HCEC 1CT (cell line): Measurements from ENCODE around the gene USP2.
"Not testable (repeated sequence)": the region's sequence is repeated elsewhere in the genome, so short reads cannot be mapped to it uniquely, and the experiment has no call there.

Experiments
- DNase-seq: peaks from one replicate; pipeline ENCODE4 v3.0.0-alpha.2; 2017

USP2 gene

DNA sequence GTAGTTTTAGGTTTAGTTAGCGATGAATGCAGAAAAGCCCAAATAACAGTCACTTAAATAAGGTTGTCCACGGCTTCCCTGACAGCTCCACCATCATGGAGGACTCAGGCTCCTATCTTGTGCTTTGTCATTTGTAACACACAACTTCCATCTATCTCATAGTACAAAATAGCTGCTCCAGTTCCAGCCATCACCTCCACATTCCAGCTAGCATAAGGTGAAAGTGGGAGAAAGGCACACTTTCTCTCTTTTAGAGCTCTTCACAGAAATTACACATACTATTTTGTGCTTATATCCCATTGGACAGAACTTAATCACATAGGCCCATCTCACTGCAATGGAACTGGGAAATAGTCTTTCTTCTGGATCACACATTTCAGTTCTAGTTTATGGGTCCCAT lies 32.8 kb upstream of the USP2 start:
- no peak for DNase-seq

DNA sequence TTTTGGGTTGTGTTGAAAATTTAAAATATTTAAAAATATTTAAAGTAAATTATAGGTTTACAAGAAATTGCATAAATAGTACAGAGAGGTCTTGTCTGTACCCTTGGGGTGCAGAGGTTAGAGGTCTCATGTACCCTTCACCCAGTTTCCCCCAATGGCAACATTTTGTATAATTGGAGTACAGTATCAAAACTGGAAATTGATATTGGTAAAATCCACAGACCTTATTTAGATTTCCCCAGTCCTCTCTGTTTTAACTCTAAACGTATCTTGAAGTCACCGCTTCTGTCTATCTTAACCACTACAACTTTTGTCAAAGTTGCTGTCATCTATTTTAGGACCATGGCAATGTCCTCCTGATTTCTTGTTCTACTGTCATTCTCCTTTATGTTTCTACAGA lies 30.6 kb upstream of the USP2 start:
- DNase-seq = no peak

DNA sequence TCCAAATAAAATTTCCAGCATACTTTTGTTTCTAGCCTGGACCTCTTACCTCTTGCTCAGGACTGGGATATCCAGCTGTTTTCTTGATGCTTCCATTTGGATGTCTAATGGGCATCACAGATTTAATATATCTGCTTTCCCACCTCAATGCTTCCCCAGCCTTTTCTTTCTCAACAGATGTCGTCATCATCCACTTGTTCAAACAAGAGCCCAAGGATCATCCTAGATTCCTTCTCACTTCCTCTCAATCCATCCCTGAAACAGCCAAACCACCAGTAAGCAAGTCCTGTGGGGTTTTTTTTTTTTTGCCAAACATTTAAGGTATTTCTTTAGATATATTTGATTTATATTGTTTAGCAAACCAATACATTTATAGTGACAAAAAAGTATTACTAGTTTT lies 29.0 kb upstream of the USP2 start:
- DNase-seq = no peak

DNA sequence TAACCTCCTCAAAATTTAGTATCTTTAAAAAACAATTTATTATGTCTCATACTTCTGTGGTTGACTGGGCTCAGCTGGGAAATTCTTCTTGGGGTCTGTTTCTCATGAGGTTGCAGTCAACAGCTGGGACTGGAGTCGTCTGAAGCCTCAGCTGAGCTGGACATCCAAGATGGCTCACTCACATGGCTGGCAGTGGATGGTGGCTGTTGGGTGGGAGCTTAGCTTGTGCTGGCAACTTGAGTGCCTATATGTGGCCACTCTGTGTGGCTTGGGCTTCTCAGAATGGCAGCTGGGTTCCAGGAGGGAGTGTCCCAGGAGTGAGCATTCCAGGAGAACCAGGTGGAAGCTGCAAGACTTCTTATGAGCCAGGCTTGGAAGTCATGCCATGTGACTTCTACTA lies 28.2 kb upstream of the USP2 start:
- no peak for DNase-seq

DNA sequence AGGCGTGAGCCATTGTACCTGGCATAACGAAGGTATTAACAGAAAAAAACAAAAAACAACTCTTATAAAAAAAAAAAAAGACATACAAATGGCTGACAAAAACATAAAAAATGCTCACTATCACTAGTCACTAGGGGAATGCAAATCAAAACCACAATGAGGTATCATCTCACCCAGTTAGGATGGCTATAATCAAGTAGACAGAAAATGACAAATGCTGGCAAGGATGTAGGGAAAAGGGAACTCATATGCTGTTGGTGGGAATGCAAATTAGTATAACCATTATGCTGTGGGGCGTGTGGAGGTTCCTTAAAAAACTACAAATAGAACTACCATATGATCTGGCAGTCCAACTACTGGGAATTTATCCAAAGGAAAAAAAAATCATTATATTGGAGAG lies 24.5 kb upstream of the USP2 start:
- DNase-seq = no peak

DNA sequence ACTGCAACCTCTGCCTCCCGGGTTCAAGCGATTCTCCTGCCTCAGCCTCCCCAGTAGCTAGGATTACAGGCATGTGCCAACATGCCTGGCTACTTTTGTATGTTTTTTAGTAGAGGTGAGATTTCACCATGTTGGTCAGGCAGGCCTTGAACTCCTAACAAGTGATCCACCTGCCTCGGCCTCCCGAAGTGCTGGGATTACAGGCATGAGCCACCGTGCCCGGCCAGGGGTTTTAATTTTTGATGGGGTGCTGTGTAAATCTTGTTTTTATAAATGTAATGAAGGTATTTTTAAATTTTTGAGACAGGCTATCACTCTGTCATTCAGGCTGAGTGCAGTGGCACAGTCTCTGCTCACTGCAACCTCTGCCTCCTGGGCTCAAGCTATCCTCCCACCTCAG lies 24.0 kb upstream of the USP2 start:
- not testable (repeated sequence) for DNase-seq

DNA sequence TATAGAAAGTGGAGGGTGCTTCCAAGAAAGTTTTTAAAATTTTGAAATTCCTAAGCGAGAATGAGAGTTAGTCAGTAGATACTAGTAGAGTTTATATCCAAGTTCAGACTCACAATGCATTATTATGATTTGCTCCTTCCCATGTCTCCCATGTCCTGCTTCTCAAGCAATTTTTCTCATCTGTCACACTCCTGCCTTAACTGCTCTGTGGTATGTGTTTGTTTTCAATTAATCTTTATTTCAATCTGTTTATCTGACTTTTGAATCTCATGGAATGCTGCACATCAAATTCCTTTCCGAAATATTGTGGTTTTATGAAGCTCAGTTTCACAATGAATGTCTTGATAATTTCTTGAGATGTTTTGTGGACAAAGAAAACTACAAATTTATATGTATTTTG lies 23.4 kb upstream of the USP2 start:
- DNase-seq = no peak

DNA sequence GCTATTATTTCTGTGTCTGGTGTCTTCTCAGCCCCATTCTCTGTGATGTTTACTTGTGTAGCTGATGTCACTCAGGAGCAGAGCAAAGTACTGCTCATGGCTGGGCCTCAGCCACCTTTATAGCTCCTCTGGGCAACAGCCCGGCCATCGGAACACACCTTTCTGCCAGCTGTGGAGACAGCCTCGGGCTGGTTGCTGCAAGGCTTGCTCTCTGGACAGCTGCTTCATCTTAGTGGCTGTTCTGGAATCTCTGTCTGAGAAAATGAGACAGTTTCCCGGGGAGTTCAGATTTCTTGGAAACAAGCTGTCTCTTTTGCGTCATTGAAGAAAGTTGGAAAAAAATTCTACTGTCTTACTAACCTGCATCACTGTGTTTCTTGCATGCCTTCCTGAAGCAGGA lies 21.5 kb upstream of the USP2 start:
- no peak for DNase-seq

DNA sequence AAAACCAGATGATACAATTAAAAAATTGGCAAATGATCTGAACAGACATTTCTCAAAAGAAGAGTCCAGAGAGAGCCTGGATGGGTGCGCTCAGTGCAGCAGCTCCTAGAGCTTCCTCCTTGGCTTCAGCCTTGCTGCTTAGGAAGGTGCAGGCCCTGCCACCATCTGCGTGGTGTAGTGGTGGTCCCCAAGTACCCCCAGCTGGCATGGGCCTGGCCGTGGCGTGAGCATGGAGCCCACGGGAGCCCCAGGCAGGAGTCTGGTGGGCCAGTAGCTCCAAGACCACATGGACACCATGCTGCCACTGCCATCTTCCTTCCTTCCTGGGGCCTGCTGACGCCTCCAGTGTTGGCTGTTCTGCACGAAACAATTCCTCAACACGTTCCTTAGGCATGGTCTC lies 21.0 kb upstream of the USP2 start:
- no peak for DNase-seq

DNA sequence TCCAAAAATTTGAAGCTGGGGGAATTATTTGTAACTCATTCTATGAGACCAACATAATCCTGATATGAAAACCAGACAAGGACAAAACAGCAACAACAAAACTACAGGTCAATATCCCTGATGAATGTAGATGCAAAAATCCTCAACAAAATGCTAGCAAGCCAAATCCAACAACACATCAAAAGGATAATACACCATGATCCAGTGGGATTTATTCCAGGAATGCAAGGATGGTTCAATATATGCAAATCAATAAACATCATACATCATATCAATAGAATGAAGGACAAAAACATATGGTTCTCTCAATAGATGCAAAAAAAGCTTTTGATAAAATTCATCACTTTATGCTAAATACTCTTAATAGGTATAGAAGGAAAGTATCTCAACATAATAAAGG lies 19.4 kb upstream of the USP2 start:
- DNase-seq = no peak

DNA sequence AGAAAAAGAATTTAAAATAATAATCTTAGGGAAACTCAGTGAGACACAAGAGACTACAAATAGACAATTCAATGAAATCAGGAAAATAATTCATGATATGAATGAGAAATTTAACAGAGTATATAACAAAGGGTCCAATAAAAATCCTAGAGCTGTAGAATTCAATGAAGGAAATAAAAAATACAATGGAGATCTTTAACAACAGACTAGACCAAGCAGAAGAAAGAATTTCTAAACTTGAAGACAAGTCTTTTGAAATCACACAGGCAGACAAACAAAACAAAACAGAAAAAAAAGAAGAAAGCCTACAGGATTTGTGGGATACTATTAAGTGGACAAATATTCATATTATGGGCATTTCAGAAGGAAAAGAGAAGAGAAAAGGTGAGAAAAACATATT lies 16.2 kb upstream of the USP2 start:
- no peak for DNase-seq

DNA sequence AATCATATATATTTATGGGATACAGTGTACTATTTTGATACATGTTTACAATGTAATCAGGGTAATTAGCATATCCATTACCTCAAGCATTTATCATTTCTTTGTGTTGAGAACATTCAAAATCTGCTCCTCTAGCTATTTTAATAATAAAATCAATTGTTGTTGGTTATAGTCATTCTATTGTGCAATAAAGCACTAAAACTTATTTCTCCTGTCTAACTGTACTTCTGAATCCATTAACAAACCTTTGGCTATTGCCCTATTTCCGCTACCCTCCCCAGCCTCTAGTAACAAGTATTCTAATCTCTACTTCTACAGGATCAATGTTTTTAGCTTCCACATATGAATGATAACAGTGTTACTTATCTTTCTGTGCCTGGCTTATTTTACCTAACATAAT lies 15.3 kb upstream of the USP2 start:
- DNase-seq = no peak

DNA sequence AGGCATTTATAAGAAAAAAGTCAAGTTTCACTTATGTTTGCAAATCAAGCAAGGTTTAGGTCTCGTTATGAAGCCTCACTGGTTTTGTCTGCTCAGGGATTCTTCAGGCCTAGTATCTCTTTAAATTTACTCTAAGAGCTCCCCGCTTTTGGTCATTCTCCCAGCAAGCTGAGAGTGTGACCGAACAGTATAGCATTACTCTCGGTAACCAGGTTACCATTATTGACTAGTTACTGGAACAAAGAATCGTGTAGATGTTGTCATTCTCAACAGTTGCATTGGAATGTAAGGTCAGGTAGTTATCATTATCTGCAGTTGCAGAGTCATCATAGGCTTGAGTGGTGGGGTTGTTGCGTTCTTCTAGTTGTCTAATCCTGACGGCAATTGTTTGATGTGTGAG lies 9.8 kb upstream of the USP2 start:
- no peak for DNase-seq

DNA sequence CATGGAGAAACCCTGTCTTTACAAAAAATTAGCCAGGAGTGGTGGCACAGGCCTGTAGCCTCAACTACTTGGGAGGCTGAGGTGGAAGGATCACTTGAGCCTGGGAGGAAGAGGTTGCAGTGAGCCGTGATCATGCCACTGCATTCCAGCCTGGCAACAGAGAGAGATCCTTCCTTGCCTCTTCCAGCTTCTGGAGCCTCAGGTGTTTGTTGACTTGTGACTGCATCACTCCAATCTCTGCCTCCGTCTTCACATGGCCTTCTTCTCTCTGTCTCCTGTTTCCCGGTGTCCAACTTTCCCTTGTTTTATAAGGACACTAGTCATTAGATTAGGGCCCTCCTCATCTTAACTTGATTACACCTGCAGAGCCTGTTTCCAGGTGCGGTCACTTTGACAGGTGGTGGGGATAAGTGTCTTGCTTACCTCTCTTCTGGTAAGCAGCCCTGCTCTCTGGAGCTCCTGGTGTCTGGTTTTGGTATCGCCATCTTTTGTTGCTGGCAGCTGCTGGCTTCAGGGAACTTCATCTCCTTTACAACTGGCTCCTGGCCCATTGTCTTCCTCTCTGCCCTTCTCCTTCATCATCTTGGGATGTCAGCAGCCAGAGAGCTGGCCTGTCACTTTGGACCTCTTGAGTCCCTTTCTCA lies 8.2 kb upstream of the USP2 start:
- DNase-seq = no peak

DNA sequence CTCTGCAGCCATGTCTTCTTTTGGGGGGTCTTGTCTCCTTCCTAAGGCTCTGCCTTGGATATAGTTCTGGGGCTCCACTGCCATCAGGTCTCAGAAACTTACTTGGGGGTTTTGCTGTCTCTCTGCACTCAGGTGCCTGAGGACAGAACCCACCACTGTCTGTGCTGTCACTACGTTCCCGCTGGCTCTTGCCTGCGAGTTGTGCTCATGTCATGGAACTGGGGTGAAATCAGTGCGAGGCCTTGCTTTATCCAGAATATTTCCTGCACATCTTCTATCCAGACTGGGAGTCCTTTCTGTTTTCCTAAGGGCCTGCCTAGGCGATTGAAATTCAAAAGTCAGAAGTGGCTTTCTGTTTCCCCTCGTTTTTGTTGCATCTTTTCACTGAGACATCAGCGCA lies 6.6 kb upstream of the USP2 start:
- DNase-seq = no peak

DNA sequence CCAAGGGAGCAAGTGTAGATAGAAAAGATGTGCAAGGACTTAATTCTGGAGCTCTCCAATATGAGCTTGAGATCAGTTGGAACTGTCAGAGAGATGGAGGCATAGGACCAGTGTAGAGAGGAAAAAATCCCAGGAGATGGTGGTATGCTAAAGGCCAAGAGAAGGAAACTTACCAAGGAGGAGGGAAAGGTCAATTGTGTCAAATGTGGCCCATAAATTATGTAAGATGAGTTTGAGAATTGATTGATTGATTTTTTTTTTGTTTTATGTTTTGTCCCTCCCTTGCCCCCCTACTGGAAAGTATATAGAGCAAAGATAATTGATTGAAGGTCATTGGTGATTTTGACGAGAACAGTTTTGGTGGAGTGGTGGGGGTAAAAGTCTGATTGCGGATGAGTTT lies 2.8 kb upstream of the USP2 start:
- DNase-seq = no peak

DNA sequence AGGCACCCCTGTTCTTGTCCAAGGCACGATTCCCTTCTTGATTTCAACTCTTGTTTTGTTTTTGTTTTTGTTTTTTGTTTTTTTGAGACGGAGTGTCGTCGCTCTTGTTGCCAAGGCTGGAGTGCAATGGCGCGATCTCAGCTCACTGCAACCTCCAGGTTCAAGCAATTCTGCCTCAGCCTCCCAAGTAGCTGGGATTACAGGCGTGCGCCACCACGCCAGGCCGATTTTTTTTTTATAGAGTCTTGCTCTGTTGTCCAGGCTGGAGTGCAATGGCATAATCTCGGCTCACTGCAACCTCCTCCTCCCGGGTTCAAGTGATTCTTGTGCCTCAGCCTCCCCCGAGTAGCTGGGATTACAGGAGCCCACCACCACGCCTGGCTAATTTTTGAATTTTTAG lies 1.0 kb upstream of the USP2 start:
- DNase-seq = not testable (repeated sequence)

DNA sequence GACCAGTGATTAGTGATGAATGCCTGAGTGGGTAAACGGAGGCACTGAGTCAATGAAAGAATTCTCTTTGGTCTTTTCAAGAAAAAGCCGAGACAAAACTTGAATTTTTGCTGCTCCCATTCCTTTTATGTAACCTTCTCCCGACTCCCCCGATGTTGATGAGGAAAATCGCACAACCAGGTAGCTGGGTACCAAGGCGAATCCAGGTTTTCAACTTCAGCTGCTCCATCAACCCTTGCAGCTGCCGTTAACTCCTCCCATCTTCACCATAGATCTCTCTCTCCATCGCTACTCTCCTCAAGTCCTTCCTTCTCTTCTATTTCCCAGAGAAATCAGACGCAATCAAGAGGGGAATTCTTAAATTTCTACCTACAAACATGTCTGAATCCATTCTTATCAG lies 611 bp upstream of the USP2 start:
- no peak for DNase-seq

DNA sequence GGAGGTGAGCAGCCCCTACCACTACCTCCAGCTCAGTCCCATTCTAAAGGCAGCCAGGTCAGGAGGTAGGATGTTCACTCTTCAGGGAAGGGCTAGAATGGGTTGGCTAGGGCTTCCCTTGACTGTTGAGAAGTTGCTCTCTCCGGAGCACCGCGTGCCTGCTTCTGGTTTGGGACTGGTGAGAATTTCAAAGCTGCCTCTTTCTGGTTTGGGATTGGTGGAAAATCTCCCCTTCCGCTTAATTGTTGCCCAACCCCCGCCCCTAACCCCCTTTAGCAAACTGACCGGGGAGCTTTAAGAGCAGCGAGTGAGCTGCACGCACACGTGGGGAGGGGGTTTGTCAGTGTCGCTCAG lies 686 bp downstream of the USP2 start:
- DNase-seq = no peak

DNA sequence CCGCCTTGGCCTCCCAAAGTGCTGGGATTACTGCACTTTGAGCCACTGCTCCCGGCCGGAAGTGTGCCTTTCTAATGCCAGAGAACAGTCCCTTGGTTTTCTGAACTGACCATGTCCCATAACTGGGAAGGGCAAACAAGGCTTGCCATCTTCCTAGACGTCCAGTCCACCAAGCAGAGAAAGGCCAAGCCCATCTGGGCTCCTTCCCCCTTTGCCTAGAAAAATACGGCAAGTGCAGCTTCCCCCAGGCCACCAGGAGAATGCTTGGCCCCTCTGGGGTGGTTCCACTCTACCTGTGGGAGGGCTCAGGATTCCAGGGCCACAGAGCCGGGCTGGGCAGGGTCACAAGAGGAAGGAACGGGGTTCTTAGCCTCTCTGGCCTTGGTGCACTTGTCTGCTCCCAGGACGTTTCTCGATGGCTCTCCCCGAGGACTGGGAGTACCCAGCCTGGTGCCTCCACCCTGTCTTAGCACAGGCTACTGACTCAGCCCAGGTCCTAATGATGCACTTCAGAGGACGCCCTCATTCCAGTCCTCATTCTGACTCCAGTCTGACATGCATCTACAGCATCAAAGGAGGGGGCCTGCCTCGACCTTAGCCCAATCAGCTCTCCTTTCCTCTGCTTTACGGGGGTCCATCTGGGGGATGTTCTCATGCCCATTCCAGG lies 1.2 kb downstream of the USP2 start:
- no peak for DNase-seq

DNA sequence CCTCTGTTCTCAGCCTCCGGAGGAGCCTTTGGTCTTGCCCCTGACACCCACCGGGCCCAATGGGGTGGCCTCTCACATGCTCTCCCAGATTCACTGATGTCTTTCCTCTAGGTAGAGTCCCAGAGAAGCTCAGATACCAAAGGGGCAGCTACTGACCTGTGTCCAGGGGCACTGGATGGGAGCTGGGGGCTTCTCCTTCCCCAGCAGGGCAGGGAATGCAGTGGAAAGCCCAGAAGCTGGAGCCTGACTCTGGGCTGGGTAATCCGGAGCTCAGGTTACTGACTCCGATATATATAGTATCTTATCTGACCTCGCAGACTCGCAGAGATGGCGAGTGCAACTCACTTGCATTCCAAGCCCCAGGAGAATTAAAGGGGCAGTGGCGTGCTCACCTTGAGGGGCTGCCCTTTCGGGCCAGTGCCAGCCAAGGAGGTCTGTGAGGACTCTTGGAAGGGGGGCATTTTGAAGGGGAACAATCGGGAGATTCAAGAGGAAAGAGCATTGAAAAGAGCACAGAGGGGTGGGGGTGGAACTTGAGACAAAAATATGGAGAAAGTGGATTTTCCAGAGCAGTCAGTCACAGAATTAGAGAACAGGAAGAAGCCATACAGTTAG lies 2.5 kb downstream of the USP2 start:
- no peak for DNase-seq

DNA sequence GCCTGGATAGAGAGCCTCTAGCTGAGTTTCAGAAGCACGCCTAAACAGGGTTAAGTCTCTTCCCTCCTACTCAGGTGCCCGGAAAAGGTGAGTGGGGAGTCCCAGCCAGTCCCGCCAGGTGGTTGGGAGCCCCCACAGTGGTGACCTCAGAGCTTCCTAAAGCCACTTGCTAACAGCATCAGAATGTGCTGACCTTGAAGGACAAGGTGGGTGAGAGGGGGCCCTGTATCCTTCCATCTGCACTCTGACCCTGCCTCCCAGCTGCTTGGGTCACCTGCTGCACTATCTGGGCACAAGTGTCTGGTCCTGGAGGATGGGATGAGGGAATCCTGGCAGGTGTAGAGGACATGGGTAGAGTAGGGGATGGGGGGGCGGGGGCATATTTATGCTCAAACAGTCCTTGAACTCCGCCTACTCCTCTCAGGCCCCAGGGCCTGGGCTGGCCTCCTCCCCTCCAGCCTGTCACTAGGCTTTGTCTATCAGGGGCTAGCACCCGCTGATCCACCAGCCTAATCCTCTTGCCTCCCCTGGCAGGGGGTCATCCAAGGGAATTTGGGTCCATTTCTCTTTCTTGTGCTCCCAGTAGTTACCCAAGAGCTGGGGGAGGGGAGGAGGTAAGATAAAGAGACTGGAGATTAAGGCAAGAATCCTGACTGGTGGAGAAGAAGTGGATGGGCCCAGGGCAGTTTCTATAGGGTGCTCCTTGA lies 3.4 kb downstream of the USP2 start:
- no peak for DNase-seq

DNA sequence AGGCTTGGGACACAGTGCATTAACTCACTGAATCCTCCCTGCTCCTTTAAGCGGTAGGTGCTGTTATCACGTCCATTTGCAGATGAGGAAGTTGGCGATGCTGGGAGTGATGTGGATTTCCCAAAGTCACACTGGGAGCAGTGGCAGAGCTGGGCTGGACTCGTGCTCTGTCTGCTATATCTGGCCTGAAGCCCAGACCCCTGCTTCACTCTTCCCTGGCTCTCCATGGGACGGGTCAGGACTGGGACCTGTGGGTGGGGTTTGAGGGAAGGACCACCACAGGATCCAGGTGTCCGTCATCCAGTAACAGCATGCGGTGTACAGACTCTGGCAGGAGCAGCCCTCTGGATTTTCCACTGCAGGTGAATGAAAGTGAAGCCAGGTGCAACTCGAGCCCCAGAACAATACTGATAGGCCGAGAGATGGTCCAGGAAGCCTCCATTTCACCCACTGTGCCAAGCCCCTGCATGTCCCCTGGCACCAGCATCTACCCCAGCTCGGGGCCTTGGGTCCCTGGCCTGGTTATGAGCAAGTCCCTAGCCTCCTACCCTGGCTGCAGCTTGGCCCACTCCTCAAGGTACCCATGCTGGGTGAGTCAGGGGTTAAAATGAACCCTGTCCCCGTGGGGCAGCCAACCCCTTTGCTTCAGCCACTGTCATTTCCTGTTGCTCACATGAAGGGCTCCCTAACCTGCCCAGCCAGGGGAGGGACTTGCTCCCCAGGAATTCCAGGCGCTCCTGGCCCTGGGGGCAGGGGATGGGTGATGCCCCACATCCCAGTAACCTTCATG lies 4.2 kb downstream of the USP2 start:
- DNase-seq = no peak
